NCI-H2171 treated with DMSO at 0.1 percent for 48 hours (cell line): ENCODE measurements around the gene BPGM.
A peak's percentile ranks its signal among the peaks of the same experiment; 100 is the strongest.
"Not testable (repeated sequence)": the region's sequence is repeated elsewhere in the genome, so short reads cannot be mapped to it uniquely, and the experiment has no call there.

ENCODE experiments used
- DNase-seq: peaks from one replicate; lab custom pipeline; 2025; lab: John Stamatoyannopoulos, UW

The BPGM gene

GRCh38 chr7:134632052-134632451 is 14.6 kb upstream of the BPGM start:
- DNase-seq = no peak

GRCh38 chr7:134632937-134633540 is 13.6 kb upstream of the BPGM start:
- peak; percentile 53 for DNase-seq

- no peak for DNase-seq
Measured at GRCh38 chr7:134636008-134636449, 10.6 kb upstream of the BPGM start.

GRCh38 chr7:134637441-134637840 is 9.2 kb upstream of the BPGM start:
- no peak for DNase-seq

- no peak for DNase-seq
Measured at GRCh38 chr7:134637934-134638719, 8.5 kb upstream of the BPGM start.

GRCh38 chr7:134639061-134639460 is 7.6 kb upstream of the BPGM start:
- DNase-seq = no peak

GRCh38 chr7:134639683-134640279 is 6.9 kb upstream of the BPGM start:
- no peak for DNase-seq

GRCh38 chr7:134640842-134641715 is 5.6 kb upstream of the BPGM start:
- no peak for DNase-seq

- DNase-seq = not testable (repeated sequence)
Measured at GRCh38 chr7:134641981-134642380, 4.7 kb upstream of the BPGM start.

- no peak for DNase-seq
Measured at GRCh38 chr7:134643131-134643530, 3.5 kb upstream of the BPGM start.

- no peak for DNase-seq
Measured at GRCh38 chr7:134645478-134645877, 1.2 kb upstream of the BPGM start.

GRCh38 chr7:134645935-134646334 is 718 bp upstream of the BPGM start:
- no peak for DNase-seq

- DNase-seq = no peak
Measured at GRCh38 chr7:134648456-134648855, 1.8 kb downstream of the BPGM start.

- DNase-seq = no peak
Measured at GRCh38 chr7:134649226-134649775, 2.6 kb downstream of the BPGM start.

GRCh38 chr7:134651991-134652390 is 5.3 kb downstream of the BPGM start:
- no peak for DNase-seq

GRCh38 chr7:134654104-134654775 is 7.6 kb downstream of the BPGM start:
- DNase-seq = no peak

- DNase-seq = no peak
Measured at GRCh38 chr7:134657526-134657925, 10.9 kb downstream of the BPGM start.

- DNase-seq = no peak
Measured at GRCh38 chr7:134660242-134660785, 13.7 kb downstream of the BPGM start.

GRCh38 chr7:134660961-134661376 is 14.3 kb downstream of the BPGM start:
- no peak for DNase-seq

- no peak for DNase-seq
Measured at GRCh38 chr7:134662166-134662870, 15.7 kb downstream of the BPGM start.

- DNase-seq = peak; percentile 5
Measured at GRCh38 chr7:134662871-134663205, 16.2 kb downstream of the BPGM start.
